ENCODE results near the gene BTN2A1. TPM values are rescaled to one million over a fixed set of nuclear protein-coding genes. Genes with fewer than 3 reads are reported as not detected.

The BTN2A1 gene
- 16.5 to 21.8 TPM (median 21.3 TPM) in 5 replicates for total RNA-seq (2022; extraction: Qiagen RNA extraction)

DNA sequence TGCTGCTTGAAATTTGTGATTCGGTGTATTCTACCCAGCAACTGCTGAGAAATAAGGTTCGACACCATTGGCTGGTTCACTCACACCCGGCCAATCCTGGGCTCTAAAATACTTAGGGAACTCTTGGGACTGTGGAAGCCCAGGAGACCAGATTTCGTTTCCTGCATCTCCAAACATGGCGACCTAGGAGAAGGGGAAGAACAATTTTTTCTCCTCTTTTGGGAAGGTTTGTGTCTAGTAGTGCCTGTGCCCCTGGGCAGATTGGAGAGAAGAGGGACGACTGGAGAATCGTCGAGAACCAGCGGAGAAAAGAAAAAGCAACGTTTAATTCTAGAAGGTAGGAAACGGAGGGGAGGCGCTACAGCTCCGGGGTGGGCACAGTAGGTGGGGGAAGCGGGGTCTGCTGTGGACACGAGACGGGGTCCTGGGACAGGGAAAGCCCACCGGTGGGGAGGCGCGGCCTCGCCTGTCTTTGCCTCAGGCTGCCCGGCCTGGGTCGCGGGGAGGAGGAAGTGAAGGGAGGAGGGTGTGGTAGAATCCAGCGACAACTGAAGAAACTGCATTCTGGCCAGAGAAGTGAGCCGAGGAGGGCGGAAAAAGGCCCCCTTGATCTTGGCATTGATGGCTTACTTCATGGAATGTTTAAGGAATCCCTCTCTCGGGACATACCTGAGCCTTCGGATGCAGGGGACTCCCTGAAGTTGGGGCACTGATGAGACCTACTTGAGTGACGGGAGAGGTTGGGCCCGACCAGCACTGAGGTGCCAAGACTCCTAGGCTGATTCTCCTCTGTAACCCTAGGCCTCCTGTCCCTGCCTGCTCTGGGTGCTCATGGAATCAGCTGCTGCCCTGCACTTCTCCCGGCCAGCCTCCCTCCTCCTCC is at the start of gene BTN2A1:
TSS of gene BTN2A1 (plus strand) at position 150 of the 883 bp plus-strand sequence. CDS start at position 832, 682 bp downstream.

DNA sequence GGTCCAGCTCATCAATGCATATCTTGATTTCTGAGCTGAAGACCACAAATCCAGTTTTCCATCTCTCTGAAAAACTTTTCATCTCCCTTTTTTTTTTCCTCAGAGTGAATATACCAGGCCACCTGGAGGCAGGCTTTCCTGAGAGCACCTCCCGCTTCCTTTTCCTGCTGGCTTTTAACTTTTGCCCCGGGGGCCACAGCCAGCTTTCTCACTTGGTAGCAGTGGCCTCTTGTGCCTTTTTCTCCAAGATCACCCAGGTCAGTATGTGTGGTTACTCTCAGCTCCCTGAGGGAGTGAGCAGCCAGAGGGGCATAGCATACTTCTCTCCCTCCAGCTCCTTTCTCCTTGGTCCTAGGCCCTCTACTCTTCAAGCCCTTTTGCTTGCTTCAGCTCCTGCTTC is 42.3 kb downstream of the BTN2A1 start, which contains the start of gene BTN1A1:
TSS of gene BTN1A1 (plus strand) at position 202 of the 400 bp plus-strand sequence. CDS start 984 bp downstream, outside the sequence.

Other genes starting within 250 kb of the BTN2A1 start
- 3.5 to 4.4 TPM (median 4.0 TPM) in 5 replicates for gene BTN3A2, start 92.8 kb upstream of the BTN2A1 start, total RNA-seq (2022; extraction: Qiagen RNA extraction)
- 4.9 to 8.5 TPM (median 7.5 TPM) in 5 replicates for gene BTN2A2, start 74.8 kb upstream of the BTN2A1 start, total RNA-seq (2022; extraction: Qiagen RNA extraction)
- 2.1 to 3.8 TPM (median 3.7 TPM) in 5 replicates for gene BTN3A1, start 55.7 kb upstream of the BTN2A1 start, total RNA-seq (2022; extraction: Qiagen RNA extraction)
- gene BTN3A3, start 17.5 kb upstream of the BTN2A1 start, total RNA-seq (2022; extraction: Qiagen RNA extraction) = 0.54 to 1.4 TPM (median 0.96 TPM) in 5 replicates
- 0.03 TPM in 1 of 5 replicates, not detected in the others for gene BTN1A1, start 42.3 kb downstream of the BTN2A1 start, total RNA-seq (2022; extraction: Qiagen RNA extraction)
- gene HMGN4, start 80.4 kb downstream of the BTN2A1 start, total RNA-seq (2022; extraction: Qiagen RNA extraction) = 63.3 to 91.6 TPM (median 75.7 TPM) in 5 replicates
- 12.0 to 14.7 TPM (median 13.7 TPM) in 5 replicates for gene ABT1, start 139.0 kb downstream of the BTN2A1 start, total RNA-seq (2022; extraction: Qiagen RNA extraction)
- 4.7 to 6.8 TPM (median 5.0 TPM) in 5 replicates for gene ZNF322, start 201.8 kb downstream of the BTN2A1 start, total RNA-seq (2022; extraction: Qiagen RNA extraction)